Liver (tissue), 2 donors: ENCODE results near the gene MEGF6.

Experiments used
- CTCF ChIP-seq: fragments of 150-350 bp; IDR thresholded peaks from 2 replicates; pipeline ENCODE4 v1.5.1; 2017; ENCODE audit warnings: improper control_type of control experiment, low read depth, low read length; ENCODE audit not compliant: missing input control
- YY1 ChIP-seq: IDR thresholded peaks from 2 replicates; pipeline ENCODE4 v1.6.1; 2016; ENCODE audit warnings: antibody characterized with exemption, mild to moderate bottlenecking
- donor health status: healthy.

DNA sequence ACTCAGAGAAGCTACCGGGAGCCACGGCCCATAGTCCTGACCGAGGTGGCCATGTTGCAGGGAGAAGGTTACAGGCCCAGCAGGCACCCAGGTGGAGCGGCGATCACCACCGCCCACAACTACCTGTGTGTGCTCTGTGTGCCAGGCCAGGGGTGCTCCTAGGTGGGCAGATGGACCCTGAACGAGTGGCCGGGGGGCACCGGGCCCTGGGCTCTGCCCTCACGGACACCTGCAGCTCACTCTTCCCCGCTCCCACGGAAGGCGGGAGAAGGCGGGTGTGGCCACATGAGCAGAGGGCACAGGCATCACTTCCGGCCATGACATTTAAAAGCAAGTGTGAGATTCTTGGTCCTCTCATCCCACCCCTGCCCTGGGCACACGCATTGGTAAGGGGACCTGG is 73.9 kb downstream of the MEGF6 start:
- TF ChIP-seq CTCF (no peak), YY1 (no peak)
